ENCODE measurements around the gene KRTAP9-2.
"Not testable (repeated sequence)": the region's sequence is repeated elsewhere in the genome, so short reads cannot be mapped to it uniquely, and the experiment has no call there.

KRTAP9-2 gene, protein sequence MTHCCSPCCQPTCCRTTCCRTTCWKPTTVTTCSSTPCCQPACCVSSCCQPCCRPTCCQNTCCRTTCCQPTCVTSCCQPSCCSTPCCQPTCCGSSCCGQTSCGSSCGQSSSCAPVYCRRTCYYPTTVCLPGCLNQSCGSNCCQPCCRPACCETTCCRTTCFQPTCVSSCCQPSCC

DNA sequence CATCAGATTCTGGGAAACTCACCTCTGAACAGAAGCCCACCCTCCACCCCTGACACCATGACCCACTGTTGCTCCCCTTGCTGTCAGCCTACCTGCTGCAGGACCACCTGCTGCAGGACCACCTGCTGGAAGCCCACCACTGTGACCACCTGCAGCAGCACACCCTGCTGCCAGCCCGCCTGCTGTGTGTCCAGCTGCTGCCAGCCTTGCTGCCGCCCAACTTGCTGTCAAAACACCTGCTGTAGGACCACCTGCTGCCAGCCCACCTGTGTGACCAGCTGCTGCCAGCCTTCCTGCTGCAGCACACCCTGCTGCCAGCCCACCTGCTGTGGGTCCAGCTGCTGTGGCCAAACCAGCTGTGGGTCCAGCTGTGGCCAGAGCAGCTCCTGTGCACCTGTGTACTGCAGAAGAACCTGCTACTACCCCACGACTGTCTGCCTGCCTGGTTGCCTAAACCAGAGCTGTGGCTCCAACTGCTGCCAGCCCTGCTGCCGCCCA is at the start of gene KRTAP9-2:
Gene KRTAP9-2 (plus strand): TSS at position 51 of the 498 bp plus-strand sequence. CDS start 7 bp downstream, at position 58.
- not testable (repeated sequence) for DNase-seq

DNA sequence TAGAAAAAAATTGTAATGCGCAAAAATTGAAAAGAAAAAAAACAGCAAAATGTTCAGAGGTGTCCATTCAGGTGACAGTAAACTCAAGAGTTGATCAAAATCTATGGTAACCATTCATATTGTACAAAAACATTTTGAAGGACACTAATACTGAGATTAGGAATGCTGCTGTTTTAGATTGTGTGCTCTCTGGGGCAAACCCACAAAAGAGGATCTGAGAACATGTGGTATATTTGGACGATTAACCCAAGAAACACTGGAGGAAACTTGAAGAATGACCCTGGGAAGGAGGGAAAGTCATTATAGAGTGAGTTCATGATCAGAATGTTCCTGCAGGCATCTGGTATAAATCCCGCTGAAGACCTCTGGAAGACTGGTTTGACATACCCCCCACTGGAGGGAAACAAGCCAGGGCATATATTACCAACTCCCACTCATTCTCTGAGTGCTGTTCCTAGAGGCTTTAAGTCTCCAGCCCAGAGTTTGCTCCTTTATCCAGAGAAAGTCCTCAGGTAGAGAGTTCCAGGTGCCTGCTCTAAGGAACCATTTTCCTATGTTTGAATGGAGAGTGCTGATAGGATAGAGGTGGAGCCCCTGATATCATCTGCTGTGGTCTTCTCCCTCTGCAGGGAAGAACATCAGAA is 49.6 kb upstream of the KRTAP9-2 start:
- DNase-seq: no peak

- DNase-seq: no peak
Measured at GRCh38 chr17:41177727-41178271, 48.6 kb upstream of the KRTAP9-2 start, which contains the start of gene KRTAP4-2. KRTAP4-2 (minus strand) TSS chr17:41178221; CDS start chr17:41178164, 57 bp downstream.

DNA sequence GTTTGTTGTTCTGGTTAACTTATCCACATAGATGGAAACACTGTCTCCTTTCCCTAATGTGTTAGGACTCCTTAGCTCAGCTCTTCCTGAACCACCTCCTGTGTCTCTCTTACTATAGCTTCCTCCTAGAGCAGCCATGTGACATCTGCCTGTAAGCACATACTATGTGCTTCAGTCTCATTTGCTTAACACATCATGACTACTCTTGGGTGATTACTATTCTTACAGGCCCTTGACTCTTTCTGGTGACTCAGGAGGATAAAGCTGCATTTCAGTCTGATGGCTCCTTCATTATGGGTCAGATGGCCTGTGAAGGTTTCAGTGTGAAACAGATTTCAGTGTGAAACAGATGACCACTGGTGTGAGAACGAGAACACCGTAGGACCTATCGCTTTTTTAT is 48.1 kb upstream of the KRTAP9-2 start:
- DNase-seq: no peak

DNA sequence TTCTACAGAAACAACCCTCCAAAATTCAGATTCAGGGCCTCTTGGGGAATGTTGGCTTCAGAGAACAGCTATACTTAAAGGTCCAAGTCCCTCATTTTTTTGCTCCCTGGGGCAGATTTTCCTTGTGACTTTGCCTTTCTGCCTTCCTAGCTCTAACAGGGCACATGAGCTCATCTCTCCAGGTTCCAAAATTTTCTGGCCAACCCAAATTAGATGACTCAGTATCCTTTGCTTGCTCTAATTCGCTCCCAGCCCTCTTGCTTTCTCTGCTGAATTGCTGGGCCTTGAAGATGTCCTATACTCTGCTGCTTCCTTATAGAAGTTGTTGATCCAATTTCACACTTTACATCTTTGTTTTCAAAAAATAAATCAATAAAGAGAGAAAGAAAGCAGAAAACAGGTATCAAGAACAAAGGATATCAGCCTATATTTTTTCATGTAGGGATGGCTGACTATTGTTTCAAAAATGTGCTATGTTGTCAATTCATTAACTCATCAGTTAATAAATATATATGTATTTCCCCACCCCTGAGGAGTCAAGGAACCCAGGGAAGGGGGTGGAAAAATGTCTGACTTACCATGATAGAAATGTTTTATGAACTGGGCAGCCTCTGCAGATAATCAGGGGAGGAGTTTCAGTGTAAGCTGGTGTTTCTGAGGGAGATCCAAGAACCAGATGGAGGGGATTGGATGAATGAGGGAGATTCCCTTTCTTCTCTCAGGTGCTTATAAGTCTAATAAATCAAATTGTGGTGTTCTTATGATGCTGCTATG is 47.4 kb upstream of the KRTAP9-2 start:
- DNase-seq: no peak

DNA sequence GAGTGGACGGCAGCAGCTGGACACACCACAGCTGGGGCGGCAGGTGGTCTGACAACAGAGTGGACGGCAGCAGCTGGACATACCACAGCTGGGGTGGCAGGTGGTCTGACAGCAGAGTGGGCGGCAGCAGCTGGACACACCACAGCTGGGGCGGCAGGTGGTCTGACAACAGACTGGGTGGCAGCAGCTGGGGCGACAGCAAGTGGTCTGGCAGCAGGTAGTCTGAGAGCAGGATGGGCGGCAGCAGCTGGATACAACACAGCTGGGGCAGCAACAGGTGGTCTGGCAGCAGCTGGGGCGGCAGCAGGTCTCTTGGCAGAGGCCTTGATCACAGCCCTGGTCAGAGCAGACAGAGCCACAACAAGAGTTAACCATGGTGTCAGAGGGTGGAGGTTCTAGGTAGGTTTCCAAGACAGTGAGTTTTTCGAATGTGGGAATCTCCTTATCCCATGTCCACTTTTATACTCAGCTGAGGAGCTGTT is 41.9 kb upstream of the KRTAP9-2 start, which contains the start of gene KRTAP4-1:
Gene KRTAP4-1 (minus strand): TSS at position 432 of the 482 bp plus-strand sequence. CDS start 57 bp downstream, at position 375.
- DNase-seq: no peak

DNA sequence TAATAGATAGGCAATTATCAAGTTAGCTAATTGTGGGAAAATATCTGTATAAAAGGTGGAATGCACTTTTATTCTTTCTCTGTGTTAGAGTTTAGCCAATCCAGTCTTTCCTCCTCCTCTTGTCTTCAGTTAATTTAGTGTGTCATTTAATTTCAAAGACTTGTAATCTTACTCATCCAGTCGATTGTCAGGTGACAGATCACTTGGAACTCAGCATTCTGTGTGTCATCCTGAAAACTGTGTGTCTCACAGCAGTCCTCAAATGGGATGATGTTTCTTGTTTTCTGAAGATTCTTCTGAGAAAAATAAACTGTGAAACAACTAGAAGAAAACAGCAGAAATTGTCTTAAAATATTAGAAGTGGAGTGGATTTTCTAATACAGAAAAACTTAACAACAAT is 41.4 kb upstream of the KRTAP9-2 start:
- no peak for DNase-seq

DNA sequence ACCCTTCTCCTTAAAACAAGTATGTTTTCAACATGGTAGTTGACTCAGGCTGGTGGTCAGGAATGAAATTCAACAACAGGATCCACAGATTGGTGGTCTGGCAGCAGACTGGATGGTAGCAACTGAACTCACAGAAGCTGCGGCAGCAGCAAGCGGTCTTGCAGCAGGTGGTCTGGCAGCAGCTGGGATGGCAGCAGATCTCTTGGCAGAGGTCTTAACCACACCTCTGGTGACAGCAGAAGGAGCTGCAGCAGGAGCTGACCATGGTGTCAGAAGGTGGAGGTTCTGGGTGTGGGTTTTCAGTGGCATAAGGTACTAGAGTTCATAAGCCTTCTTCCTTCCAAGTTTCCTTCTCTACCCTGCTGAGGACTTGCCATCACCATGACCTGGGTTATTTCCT is 39.6 kb upstream of the KRTAP9-2 start:
- DNase-seq: no peak

- not testable (repeated sequence) for DNase-seq
Measured at GRCh38 chr17:41189837-41190318, 36.6 kb upstream of the KRTAP9-2 start, which contains the start of gene KRTAP9-1. KRTAP9-1 (plus strand) TSS chr17:41189887; CDS start chr17:41189887, 0 bp downstream.

- no peak for DNase-seq
Measured at GRCh38 chr17:41190328-41190727, 36.1 kb upstream of the KRTAP9-2 start.

GRCh38 chr17:41196068-41196467 is 30.4 kb upstream of the KRTAP9-2 start:
- no peak for DNase-seq

- DNase-seq: no peak
Measured at GRCh38 chr17:41199421-41200078, 26.9 kb upstream of the KRTAP9-2 start.

DNA sequence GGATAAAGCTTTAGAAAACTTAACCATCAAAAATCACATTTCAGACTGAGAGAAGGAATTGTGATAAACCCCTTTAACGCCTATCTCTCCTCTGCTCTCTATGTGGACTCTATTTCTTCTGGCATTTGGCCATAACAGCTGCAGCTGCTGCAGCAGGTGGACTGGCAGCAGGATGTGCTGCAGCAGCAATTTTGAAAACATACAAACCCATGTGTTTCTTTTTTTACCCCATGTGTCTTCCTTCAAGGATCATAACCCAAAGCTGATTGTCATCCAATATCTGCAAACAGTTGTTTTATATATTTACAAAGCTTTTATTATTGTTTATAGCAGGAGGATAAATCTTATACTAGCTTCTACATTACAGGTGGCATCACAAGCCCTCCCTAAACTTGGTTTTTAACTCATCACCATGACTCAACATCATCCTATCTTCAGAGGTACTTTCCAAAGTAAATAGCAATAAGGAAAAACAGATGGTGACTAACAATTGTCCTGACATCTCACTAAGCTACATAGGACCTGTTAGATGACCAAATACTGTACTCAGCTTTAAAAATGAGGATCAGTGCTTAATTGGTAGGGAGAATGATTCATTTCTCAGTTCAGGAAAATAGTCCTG is 14.5 kb upstream of the KRTAP9-2 start:
- DNase-seq: no peak

- no peak for DNase-seq
Measured at GRCh38 chr17:41212524-41213169, 13.8 kb upstream of the KRTAP9-2 start.

DNA sequence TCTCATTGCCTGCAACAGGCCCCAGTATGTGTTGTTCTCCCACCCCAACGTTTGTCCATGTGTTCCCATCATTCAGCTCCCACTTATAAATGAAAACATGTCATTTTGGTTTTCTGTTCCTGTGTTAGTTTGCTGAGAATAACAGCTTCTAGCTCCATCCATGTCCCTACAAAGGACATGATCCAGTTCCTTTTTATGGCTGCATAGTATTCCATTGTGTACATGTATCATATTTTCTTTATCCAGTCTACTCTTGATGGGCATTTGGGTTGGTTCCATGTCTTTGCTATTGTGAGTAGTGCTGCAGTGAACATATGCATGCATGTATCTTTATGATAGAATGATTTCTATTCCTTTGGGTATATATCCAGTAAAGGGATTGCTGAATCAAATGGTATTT is 10.8 kb upstream of the KRTAP9-2 start:
- no peak for DNase-seq

- no peak for DNase-seq
Measured at GRCh38 chr17:41223821-41224220, 2.6 kb upstream of the KRTAP9-2 start.

DNA sequence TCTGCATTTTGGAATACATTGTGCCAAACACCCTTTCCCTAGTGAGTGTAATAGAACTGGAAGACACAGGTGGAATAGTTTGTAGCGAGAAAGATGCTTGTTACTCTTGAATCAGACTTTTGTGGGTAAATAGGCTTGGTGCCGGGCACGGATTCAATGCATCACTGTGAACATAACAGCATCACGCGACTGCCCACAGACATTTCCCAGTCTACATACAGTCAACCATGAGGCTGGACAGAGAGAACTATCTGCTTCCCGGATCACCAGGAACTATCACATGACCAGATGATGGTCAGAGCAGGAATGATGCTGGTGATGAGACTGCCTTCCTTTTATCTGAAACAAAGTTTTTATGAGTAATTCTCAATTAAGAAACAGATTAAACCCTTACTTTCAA is 397 bp upstream of the KRTAP9-2 start:
- DNase-seq: no peak

DNA sequence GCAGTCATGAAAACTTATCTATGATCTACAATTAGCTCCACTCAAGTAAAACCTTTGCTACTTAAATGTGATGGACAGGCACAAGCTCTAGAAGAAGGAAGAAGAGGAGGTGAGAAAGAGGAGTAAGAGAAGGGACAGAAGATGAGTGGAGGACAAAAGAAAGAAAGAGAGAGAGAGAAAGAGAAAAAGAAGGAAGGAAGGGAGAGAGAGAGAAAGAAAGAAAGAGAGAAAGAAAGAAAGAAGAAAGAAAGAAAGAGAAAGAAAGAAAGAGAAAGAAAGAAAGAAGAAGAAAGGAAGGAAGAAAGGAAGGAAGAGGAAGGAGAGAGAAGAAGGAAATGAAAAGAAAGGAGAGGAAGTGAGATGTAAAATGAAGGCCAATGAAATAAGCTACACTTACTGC is 3.6 kb downstream of the KRTAP9-2 start:
- DNase-seq: no peak

- DNase-seq: no peak
Measured at GRCh38 chr17:41231731-41232130, 5.3 kb downstream of the KRTAP9-2 start.

- not testable (repeated sequence) for DNase-seq
Measured at GRCh38 chr17:41232399-41233105, 6.1 kb downstream of the KRTAP9-2 start, which contains the start of gene KRTAP9-3. KRTAP9-3 (plus strand) TSS chr17:41232449; CDS start chr17:41232502, 53 bp downstream.
